Mucosa of descending colon (tissue), 3 donors: ENCODE data around the gene PRKG1. TPM values are rescaled to one million over a fixed set of nuclear protein-coding genes. Genes with fewer than 3 reads are reported as not detected.
A peak's percentile ranks its signal among the peaks of the same experiment; 100 is the strongest.

Experiments used
- ATAC-seq: fragments of 200-7000 bp; cut with Tn5 transposase; one replicate; pipeline ENCODE4 v1.9.1; 2020; ENCODE audit warnings: mild to moderate bottlenecking, moderate library complexity
- DNase-seq, 3 donors: peaks; one replicate each; pipeline ENCODE4 v3.0.0-alpha.2; 2020
- H3K36me3 ChIP-seq: fragments of 200-600 bp; one replicate; pipeline ENCODE4 v1.8.0; 2021; ENCODE audit warnings: low read depth, mild to moderate bottlenecking
- H3K4me1 ChIP-seq: fragments of 200-600 bp; one replicate; pipeline ENCODE4 v1.8.0; 2021; ENCODE audit warnings: low read depth, mild to moderate bottlenecking
- H3K4me3 ChIP-seq: fragments of 200-600 bp; one replicate; pipeline ENCODE4 v1.8.0; 2021; ENCODE audit warnings: mild to moderate bottlenecking
- H3K9me3 ChIP-seq: fragments of 200-600 bp; one replicate; pipeline ENCODE4 v1.8.0; 2021; ENCODE audit warnings: mild to moderate bottlenecking
- intact Hi-C, 2 donors: fragments of 100-400 bp; cut with DNase I in 1 of 2; cut with micrococcal nuclease in 1 of 2; formaldehyde crosslinking; loops; one replicate each; pipeline versions ENCODE4 v1.11.0 to v1.11.1; 2022; cut with DNase I, micrococcal nuclease
- total RNA-seq, 3 donors: library from RNA; stranded (reverse); fragmentation: NEBNext Ultra II Directional in 2 of 3; extraction: Animal tissue kit (Norgen Biotek cat#: 25700) in 2 of 3; gene quantifications; one replicate each; pipeline versions ENCODE4 v1.2.1 to v1.2.4, GENCODE V29; 2021 to 2023
- TF ChIP-seq, protein P1 (sequence below): fragments of 200-600 bp; IDR thresholded peaks from one replicate; pipeline ENCODE4 v1.8.0; 2022; ENCODE audit warnings: antibody characterized with exemption, mild to moderate bottlenecking
- donor health status: DM: no; HTN: no; CAD: no; lungs with moderate emphysema.
- donor health status: DM: no; HTN: no; CAD: no.
- donor health status: DM: no; HTN: yes; CAD: no.

PRKG1 gene
- total RNA-seq, 3 donors from 2014 or later, result 17.1 to 55.6 (median 21.1) TPM

DNA sequence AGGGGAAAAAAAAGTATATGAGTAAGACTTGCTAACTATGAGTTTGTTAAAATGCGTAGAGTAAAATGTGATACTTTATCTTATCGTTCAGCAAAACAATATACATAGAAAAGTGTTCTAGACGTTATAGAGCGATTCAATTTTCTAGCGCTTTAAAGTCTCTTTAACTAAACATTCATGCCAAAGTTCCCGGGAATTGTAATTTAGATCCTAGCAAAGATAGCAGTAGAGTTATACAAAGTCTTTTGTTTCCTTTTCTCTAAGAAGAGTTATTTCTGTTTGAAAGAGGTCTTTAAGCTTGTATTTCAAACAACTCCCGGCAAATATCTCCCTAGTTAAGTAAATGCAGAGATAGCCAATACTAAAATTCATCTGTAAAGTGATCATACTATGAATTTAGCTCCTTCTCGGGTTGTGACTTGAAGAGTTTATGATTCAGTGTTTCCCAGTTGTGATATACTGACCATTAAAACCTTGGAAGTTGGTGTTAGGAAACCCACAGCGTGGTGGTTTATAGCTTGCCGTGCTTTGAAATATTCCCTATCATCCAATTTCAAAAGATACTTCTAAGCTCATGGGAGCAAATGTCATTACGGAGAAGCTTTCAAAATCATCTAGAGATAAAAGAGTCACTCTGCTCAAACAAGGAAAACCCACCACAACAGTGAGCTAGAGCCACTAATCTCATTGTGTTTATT is 453.4 kb downstream of the PRKG1 start:
- Histone ChIP-seq H3K36me3 (no peaks in the 10 kb centered on the region), H3K9me3 (no peaks in the 10 kb centered on the region), H3K4me3 (no peak overlapping the region), H3K4me1 (no peaks in the 10 kb centered on the region)
- TF ChIP-seq, protein P1, sequence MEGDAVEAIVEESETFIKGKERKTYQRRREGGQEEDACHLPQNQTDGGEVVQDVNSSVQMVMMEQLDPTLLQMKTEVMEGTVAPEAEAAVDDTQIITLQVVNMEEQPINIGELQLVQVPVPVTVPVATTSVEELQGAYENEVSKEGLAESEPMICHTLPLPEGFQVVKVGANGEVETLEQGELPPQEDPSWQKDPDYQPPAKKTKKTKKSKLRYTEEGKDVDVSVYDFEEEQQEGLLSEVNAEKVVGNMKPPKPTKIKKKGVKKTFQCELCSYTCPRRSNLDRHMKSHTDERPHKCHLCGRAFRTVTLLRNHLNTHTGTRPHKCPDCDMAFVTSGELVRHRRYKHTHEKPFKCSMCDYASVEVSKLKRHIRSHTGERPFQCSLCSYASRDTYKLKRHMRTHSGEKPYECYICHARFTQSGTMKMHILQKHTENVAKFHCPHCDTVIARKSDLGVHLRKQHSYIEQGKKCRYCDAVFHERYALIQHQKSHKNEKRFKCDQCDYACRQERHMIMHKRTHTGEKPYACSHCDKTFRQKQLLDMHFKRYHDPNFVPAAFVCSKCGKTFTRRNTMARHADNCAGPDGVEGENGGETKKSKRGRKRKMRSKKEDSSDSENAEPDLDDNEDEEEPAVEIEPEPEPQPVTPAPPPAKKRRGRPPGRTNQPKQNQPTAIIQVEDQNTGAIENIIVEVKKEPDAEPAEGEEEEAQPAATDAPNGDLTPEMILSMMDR, result no peak
- intact Hi-C loops, result no loop called here
- DNase-seq, result no peak
- ATAC-seq, result peak; percentile 46

DNA sequence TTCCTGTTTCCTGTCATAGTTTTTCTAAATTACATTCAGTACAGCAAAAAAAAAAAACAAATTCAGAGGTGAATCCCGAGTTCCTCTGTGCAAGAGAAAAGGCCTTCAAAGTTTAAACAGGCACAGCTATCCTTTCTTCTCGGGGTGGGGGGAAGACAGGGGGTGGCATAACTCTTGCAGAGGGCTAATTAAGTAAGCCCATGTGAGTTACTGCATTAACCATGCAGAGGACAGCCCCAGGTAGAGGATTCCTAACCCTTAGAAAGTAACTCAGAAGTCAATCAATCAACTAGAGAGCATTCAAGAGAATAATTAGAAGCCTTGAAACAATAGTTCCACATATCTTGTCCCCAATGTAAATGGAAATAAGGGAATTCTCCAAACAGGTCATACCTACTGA is 454.2 kb downstream of the PRKG1 start:
- Histone ChIP-seq H3K9me3 (no peaks in the 10 kb centered on the region), H3K4me3 (no peak overlapping the region), H3K36me3 (no peaks in the 10 kb centered on the region), H3K4me1 (no peaks in the 10 kb centered on the region)
- TF ChIP-seq, protein P1, result no peak
- intact Hi-C loops, result no loop called here
- DNase-seq (no peak), ATAC-seq (no peak)

DNA sequence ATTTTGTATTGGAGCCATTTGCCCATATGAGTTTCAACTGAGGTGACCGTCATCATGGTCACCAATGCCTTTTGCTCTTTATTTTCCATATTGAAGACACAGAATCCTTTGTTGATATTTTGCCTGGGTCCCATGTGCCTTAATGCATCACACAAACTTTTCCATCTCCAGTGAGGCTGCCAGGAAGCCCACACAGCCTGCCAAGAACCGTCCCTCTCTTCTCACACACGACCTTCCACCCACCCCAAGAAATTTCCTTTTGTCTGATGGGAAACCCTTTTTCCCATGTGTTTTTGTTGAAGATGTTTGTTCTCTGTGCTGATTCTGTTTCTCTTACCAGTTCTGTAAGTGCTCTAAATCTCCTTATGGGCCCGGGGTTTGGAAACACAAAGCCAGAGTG is 456.3 kb downstream of the PRKG1 start:
- H3K9me3 ChIP-seq, result no peaks in the 10 kb centered on the region
- H3K4me3 ChIP-seq, result no peak overlapping the region
- TF ChIP-seq, protein P1, result no peak
- intact Hi-C loops, result no loop called here
- no peaks in the 10 kb centered on the region for H3K4me1 ChIP-seq
- ATAC-seq, result no peak
- no peak for DNase-seq
- no peaks in the 10 kb centered on the region for H3K36me3 ChIP-seq

DNA sequence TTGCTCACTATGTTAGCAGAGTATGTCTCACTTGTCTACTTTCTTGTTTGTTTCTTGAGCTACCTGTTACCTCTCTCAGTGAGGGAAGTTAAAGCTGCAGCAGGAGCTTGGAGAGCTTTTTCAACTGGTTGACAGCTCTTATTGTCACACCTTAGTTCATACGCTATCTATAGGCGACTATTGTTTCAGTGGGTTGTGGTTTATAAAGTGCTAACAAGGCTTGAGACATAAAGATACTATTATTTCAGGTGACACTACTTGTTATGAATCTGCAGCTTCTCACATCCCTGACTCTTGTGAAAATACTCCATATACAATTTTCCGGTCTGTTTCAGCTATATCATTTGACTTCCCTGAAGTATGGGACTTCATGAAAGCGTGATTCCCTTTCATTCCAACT is 457.8 kb downstream of the PRKG1 start:
- Histone ChIP-seq H3K36me3 (no peaks in the 10 kb centered on the region), H3K4me3 (no peak overlapping the region), H3K9me3 (no peaks in the 10 kb centered on the region), H3K4me1 (no peaks in the 10 kb centered on the region)
- DNase-seq (no peak), ATAC-seq (no peak)
- TF ChIP-seq, protein P1, result no peak
- intact Hi-C loops, result no loop called here

DNA sequence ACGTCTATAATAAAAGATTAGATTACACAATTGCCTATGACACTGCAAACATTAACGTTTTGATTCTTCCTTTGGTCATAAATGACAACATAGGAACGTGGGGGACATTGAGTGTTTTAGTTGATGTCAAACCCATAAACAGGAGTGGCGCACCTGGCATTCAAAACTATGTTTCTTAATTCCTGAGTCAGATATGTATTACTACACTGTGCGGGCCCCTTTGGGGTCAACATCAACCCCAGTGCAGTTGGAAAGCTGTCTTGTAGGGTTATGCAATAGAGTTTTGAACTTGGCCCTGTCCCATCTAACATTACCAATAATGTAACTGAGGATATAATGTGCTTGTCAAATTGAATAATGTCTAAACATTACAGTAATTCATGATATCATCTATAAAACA is 468.6 kb downstream of the PRKG1 start:
- DNase-seq (no peak), ATAC-seq (no peak)
- TF ChIP-seq, protein P1, result no peak
- Histone ChIP-seq H3K9me3 (no peaks in the 10 kb centered on the region), H3K4me3 (no peak overlapping the region), H3K36me3 (no peaks in the 10 kb centered on the region), H3K4me1 (no peaks in the 10 kb centered on the region)
- intact Hi-C loops, result no loop called here

DNA sequence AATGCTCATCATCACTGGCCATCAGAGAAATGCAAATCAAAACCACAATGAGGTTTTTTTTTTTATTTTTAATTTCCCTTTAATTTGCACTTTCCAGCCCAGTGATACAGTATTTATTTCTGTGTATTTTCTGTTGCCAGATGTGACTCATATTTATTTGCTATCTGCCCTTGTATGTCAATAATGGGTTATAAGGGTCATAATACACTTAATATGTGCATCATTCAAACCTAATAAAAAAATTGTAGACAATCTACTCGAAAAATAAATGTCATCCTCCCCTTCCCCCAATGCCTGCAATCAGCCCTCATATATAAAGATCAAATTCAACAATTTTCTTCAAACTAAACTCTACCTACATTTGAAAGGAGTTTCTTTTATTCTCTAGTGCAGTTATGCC is 470.6 kb downstream of the PRKG1 start:
- no peak for DNase-seq
- Histone ChIP-seq H3K36me3 (no peaks in the 10 kb centered on the region), H3K9me3 (no peaks in the 10 kb centered on the region), H3K4me1 (no peaks in the 10 kb centered on the region), H3K4me3 (no peak overlapping the region)
- TF ChIP-seq, protein P1, result no peak
- no peak for ATAC-seq
- intact Hi-C loops, result no loop called here
